ENCODE data around the gene SLC16A6. TPM values are rescaled to one million over a fixed set of nuclear protein-coding genes. Genes with fewer than 3 reads are reported as not detected.

The SLC16A6 gene
- total RNA-seq, 1 experiment from 2014 or later = 0.22 TPM

DNA sequence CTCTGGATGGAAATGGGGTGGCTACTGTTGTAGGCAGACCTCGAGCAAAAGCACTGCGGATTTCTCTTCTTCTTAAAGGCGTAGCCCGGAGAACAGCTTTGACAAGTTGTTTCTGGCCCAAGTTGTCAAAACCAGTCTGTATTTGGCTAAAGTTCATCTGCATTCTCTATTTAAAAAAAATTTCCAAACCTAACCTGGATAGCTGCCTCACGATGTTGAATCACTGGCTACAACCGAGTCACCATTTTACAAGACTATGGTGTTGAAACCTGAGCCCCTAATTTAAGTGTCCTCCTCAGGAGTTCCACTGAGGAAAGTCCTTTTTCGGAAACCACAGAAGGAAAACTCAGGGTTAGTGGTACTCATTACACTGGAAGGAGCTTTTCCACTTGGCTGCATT lies 1.5 kb downstream of the SLC16A6 start (continued):
- TF ChIP-seq, protein P1, sequence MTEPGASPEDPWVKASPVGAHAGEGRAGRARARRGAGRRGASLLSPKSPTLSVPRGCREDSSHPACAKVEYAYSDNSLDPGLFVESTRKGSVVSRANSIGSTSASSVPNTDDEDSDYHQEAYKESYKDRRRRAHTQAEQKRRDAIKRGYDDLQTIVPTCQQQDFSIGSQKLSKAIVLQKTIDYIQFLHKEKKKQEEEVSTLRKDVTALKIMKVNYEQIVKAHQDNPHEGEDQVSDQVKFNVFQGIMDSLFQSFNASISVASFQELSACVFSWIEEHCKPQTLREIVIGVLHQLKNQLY (CRISPR knock-in tag; IDR thresholded peaks at IDR 0.05) = no peak
- TF ChIP-seq GTF2I (CRISPR knock-in tag; conservative IDR thresholded peaks at IDR 0.05) (no peak), GABPB1 (CRISPR knock-in tag; IDR thresholded peaks at IDR 0.05) (no peak), HMGA2 (CRISPR knock-in tag; IDR thresholded peaks at IDR 0.05) (no peak), ESRRA (CRISPR knock-in tag; IDR thresholded peaks at IDR 0.05; ENCODE audit: borderline replicate concordance) (no peak), CBFB (CRISPR knock-in tag; IDR thresholded peaks at IDR 0.05; ENCODE audit: low read depth) (no peak)
- TF ChIP-seq, protein P2, sequence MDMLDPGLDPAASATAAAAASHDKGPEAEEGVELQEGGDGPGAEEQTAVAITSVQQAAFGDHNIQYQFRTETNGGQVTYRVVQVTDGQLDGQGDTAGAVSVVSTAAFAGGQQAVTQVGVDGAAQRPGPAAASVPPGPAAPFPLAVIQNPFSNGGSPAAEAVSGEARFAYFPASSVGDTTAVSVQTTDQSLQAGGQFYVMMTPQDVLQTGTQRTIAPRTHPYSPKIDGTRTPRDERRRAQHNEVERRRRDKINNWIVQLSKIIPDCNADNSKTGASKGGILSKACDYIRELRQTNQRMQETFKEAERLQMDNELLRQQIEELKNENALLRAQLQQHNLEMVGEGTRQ (CRISPR knock-in tag; IDR thresholded peaks at IDR 0.05) = no peak

DNA sequence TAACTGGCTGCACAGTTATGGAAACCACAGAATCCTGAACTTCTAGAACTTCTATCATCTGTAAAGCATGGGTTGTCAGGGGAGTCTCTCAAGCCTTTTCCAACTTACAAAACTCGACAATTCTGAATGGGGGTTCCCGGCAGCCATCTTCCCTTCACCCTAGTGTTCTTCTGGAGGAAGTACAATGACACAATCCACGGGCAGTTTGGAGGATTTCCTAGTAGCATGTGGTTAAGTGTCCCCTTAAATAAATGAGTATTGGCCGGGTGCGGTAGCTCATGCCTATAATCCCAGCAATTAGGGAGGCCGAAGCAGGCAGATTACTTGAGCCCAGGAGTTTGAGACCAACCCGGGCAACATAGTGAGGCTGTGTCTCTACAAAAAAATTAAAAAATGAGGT lies 2.1 kb downstream of the SLC16A6 start:
- POLR2A ChIA-PET = no interaction called here
- DNase-seq (ENCODE audit: low spot score) (no peak), ATAC-seq (no peak)
- Mint-ChIP-seq H3K9me3 (no peaks in the 10 kb centered on the region), H3K27ac (no peak overlapping the region), H3K36me3 (no peaks in the 10 kb centered on the region), H3K4me3 (peak overlapping the region; percentile 77; the same call in 1 of the 2 replicates), H3K27me3 (ENCODE audit: low read depth) (peaks cover 45% of the 10 kb centered on the region), H3K4me1 (peaks cover 39% of the 10 kb centered on the region)
- CTCF ChIA-PET = interaction anchor here (0.7 to 1.2 kb wide), 2 partner anchors 88 to 148 kb away, joined by 4 to 6 read pairs; no protein-coding TSS in a partner anchor
- TF ChIP-seq, protein P3, sequence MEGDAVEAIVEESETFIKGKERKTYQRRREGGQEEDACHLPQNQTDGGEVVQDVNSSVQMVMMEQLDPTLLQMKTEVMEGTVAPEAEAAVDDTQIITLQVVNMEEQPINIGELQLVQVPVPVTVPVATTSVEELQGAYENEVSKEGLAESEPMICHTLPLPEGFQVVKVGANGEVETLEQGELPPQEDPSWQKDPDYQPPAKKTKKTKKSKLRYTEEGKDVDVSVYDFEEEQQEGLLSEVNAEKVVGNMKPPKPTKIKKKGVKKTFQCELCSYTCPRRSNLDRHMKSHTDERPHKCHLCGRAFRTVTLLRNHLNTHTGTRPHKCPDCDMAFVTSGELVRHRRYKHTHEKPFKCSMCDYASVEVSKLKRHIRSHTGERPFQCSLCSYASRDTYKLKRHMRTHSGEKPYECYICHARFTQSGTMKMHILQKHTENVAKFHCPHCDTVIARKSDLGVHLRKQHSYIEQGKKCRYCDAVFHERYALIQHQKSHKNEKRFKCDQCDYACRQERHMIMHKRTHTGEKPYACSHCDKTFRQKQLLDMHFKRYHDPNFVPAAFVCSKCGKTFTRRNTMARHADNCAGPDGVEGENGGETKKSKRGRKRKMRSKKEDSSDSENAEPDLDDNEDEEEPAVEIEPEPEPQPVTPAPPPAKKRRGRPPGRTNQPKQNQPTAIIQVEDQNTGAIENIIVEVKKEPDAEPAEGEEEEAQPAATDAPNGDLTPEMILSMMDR (IDR thresholded peaks at IDR 0.05) = no peak
- TF ChIP-seq NFATC4 (CRISPR knock-in tag; IDR thresholded peaks at IDR 0.05) = no peak
- no peak for TF ChIP-seq GRHL2 (CRISPR knock-in tag; IDR thresholded peaks at IDR 0.05; ENCODE audit: insufficient replicate concordance, severe bottlenecking)
- TF ChIP-seq, protein P4, sequence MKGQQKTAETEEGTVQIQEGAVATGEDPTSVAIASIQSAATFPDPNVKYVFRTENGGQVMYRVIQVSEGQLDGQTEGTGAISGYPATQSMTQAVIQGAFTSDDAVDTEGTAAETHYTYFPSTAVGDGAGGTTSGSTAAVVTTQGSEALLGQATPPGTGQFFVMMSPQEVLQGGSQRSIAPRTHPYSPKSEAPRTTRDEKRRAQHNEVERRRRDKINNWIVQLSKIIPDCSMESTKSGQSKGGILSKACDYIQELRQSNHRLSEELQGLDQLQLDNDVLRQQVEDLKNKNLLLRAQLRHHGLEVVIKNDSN (CRISPR knock-in tag; IDR thresholded peaks at IDR 0.05) = no peak
- no peak for TF ChIP-seq GTF2I (CRISPR knock-in tag; conservative IDR thresholded peaks at IDR 0.05)
- no peak for TF ChIP-seq RORB (CRISPR knock-in tag; IDR thresholded peaks at IDR 0.05)
- no peak for TF ChIP-seq HMGA2 (CRISPR knock-in tag; IDR thresholded peaks at IDR 0.05)
- TF ChIP-seq OVOL2 (CRISPR knock-in tag; IDR thresholded peaks at IDR 0.05; ENCODE audit: borderline replicate concordance) = no peak
- TF ChIP-seq, protein P5, sequence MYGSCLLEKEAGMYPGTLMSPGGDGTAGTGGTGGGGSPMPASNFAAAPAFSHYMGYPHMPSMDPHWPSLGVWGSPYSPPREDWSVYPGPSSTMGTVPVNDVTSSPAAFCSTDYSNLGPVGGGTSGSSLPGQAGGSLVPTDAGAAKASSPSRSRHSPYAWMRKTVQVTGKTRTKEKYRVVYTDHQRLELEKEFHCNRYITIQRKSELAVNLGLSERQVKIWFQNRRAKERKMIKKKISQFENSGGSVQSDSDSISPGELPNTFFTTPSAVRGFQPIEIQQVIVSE (CRISPR knock-in tag; IDR thresholded peaks at IDR 0.05; ENCODE audit: borderline replicate concordance) = no peak
- TF ChIP-seq FOXK1 (CRISPR knock-in tag; IDR thresholded peaks at IDR 0.05) = no peak
- TF ChIP-seq, protein P6, sequence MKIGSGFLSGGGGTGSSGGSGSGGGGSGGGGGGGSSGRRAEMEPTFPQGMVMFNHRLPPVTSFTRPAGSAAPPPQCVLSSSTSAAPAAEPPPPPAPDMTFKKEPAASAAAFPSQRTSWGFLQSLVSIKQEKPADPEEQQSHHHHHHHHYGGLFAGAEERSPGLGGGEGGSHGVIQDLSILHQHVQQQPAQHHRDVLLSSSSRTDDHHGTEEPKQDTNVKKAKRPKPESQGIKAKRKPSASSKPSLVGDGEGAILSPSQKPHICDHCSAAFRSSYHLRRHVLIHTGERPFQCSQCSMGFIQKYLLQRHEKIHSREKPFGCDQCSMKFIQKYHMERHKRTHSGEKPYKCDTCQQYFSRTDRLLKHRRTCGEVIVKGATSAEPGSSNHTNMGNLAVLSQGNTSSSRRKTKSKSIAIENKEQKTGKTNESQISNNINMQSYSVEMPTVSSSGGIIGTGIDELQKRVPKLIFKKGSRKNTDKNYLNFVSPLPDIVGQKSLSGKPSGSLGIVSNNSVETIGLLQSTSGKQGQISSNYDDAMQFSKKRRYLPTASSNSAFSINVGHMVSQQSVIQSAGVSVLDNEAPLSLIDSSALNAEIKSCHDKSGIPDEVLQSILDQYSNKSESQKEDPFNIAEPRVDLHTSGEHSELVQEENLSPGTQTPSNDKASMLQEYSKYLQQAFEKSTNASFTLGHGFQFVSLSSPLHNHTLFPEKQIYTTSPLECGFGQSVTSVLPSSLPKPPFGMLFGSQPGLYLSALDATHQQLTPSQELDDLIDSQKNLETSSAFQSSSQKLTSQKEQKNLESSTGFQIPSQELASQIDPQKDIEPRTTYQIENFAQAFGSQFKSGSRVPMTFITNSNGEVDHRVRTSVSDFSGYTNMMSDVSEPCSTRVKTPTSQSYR (CRISPR knock-in tag; IDR thresholded peaks at IDR 0.05) = no peak
- no peak for TF ChIP-seq ZNF219 (CRISPR knock-in tag; IDR thresholded peaks at IDR 0.05; ENCODE audit: borderline replicate concordance)
- TF ChIP-seq ELF4 (CRISPR knock-in tag; IDR thresholded peaks at IDR 0.05; ENCODE audit: low read depth) = no peak
- no peak for TF ChIP-seq TEAD1 (CRISPR knock-in tag; IDR thresholded peaks at IDR 0.05)
- TF ChIP-seq, protein P7, sequence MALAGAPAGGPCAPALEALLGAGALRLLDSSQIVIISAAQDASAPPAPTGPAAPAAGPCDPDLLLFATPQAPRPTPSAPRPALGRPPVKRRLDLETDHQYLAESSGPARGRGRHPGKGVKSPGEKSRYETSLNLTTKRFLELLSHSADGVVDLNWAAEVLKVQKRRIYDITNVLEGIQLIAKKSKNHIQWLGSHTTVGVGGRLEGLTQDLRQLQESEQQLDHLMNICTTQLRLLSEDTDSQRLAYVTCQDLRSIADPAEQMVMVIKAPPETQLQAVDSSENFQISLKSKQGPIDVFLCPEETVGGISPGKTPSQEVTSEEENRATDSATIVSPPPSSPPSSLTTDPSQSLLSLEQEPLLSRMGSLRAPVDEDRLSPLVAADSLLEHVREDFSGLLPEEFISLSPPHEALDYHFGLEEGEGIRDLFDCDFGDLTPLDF (CRISPR knock-in tag; IDR thresholded peaks at IDR 0.05) = no peak
- TF ChIP-seq, protein P8, sequence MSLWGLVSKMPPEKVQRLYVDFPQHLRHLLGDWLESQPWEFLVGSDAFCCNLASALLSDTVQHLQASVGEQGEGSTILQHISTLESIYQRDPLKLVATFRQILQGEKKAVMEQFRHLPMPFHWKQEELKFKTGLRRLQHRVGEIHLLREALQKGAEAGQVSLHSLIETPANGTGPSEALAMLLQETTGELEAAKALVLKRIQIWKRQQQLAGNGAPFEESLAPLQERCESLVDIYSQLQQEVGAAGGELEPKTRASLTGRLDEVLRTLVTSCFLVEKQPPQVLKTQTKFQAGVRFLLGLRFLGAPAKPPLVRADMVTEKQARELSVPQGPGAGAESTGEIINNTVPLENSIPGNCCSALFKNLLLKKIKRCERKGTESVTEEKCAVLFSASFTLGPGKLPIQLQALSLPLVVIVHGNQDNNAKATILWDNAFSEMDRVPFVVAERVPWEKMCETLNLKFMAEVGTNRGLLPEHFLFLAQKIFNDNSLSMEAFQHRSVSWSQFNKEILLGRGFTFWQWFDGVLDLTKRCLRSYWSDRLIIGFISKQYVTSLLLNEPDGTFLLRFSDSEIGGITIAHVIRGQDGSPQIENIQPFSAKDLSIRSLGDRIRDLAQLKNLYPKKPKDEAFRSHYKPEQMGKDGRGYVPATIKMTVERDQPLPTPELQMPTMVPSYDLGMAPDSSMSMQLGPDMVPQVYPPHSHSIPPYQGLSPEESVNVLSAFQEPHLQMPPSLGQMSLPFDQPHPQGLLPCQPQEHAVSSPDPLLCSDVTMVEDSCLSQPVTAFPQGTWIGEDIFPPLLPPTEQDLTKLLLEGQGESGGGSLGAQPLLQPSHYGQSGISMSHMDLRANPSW (CRISPR knock-in tag; conservative IDR thresholded peaks at IDR 0.05; ENCODE audit: low read depth) = no peak
- no peak for TF ChIP-seq CBFB (CRISPR knock-in tag; IDR thresholded peaks at IDR 0.05; ENCODE audit: low read depth)
- TF ChIP-seq, protein P9, sequence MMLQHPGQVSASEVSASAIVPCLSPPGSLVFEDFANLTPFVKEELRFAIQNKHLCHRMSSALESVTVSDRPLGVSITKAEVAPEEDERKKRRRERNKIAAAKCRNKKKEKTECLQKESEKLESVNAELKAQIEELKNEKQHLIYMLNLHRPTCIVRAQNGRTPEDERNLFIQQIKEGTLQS (CRISPR knock-in tag; conservative IDR thresholded peaks at IDR 0.05) = no peak
